ENCODE results near the gene PRKAA1.
"Not testable (repeated sequence)": the region's sequence is repeated elsewhere in the genome, so short reads cannot be mapped to it uniquely, and the experiment has no call there.

PRKAA1 gene

GRCh38 chr5:40720069-40720468 is 78.1 kb downstream of the PRKAA1 start:
- DNase-seq = no peak

DNA sequence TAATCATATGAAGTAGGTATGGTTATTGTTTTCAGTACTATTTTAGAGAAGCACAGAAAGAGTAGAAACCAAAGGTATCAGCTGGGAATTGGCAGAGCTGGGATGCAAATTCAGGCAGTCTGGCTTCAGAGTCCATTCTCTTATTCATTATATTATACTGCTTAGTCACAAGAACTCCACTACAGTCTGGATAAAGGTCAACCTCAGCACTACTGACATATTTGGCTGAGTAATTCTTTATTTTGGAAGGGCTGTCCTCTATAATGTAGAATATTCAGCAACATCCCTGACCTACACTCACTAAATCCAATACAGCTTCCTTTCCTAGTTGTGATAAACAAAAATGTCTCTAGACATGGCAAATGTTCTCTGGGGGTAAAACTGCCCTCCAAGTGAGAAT is 80.9 kb downstream of the PRKAA1 start:
- DNase-seq = no peak

DNA sequence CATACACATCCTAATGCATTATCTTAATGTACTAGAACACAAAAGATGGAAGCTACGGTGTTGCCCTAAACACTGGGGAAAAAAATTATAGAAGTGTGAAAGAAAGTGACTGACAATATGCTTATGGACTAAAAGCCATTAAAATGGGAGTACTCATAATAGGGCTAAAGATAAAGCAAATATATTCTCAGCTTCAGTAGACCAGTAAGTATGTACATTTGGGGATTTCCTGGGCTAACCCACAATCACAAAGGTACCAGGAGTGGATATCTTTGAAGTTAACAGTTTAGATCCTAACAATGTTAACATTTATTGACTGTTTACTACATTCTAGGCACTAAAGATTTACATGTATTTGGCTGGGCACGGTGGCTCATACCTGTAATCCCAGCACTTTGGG is 81.6 kb downstream of the PRKAA1 start:
- DNase-seq = no peak

DNA sequence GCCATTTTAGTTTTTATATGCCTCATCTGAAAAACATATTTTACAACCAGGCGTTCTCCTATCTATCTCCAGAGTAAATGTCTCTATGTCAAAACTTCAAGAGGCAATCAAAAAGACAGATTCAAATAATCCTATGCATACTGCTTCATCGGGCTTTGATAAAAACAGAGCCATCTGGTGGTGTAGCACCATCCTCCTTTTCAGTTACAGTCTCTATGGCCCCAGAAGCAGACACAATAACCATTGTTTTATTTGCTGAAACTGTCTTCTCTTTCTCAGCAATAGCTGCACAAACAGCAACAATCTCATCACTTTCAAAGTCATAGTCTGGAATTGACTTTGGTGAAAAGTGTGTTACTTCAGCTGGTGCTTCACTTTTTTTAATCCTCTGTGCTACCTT is 82.2 kb downstream of the PRKAA1 start:
- no peak for DNase-seq

DNA sequence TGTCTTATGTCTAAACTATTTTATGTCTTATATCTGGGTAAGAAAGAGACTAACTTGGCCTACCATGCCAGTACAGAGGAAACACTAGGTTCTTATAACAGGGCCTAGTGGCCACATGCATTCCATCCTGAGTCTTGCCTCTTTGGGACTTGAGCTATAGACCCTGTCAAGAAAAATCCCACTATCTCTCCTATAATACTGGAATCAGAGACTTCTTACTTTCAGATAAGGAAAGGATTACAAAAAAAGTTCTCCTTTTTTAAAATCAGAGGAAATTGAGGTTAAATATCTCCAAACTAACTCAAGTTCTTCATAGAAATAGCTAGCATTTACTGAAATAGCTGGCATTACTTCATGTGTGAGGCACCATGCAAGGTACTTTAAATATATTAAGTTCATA is 84.2 kb downstream of the PRKAA1 start:
- no peak for DNase-seq

GRCh38 chr5:40710575-40710974 is 87.6 kb downstream of the PRKAA1 start:
- not testable (repeated sequence) for DNase-seq
